ENCODE measurements around the gene TFDP2. TPM values are rescaled to one million over a fixed set of nuclear protein-coding genes. Genes with fewer than 3 reads are reported as not detected.

Gene TFDP2
- total RNA-seq, 1 experiment from 2014 or later: 43.2 TPM

GRCh38 chr3:142088522-142088921, 60.8 kb downstream of the TFDP2 start:
- CTCF ChIA-PET: interaction anchor here (0.6 to 0.9 kb wide), 3 partner anchors 8 to 233 kb away, joined by 3 to 5 read pairs (median 4); no protein-coding TSS in a partner anchor
- H3K4me3 Mint-ChIP-seq (ENCODE audit: unreplicated experiment): no peak overlapping the region
- no peak for TF ChIP-seq CTCF (IDR thresholded peaks at IDR 0.05; ENCODE audit: unreplicated experiment)
- BruUV-seq (replicated peaks): no TSS peak
- H3K9me3 Mint-ChIP-seq (ENCODE audit: unreplicated experiment): no peaks in the 10 kb centered on the region
- H3K36me3 Mint-ChIP-seq (ENCODE audit: insufficient read depth, unreplicated experiment): no peaks in the 10 kb centered on the region
- no peaks in the 10 kb centered on the region for H3K27me3 Mint-ChIP-seq (ENCODE audit: insufficient read depth, unreplicated experiment)
- H3K4me1 Mint-ChIP-seq (ENCODE audit: insufficient read depth, unreplicated experiment): peaks cover 6% of the 10 kb centered on the region
- intact Hi-C loops (cut with micrococcal nuclease): no loop called here
- POLR2A ChIA-PET: no interaction called here
- no peak overlapping the region for H3K27ac Mint-ChIP-seq (ENCODE audit: low read depth, unreplicated experiment)
- DNase-seq (ENCODE audit: unreplicated experiment): peak; percentile 63

GRCh38 chr3:142087676-142088075, 61.7 kb downstream of the TFDP2 start:
- Mint-ChIP-seq H3K36me3 (ENCODE audit: insufficient read depth, unreplicated experiment) (no peaks in the 10 kb centered on the region), H3K27ac (ENCODE audit: low read depth, unreplicated experiment) (no peak overlapping the region), H3K27me3 (ENCODE audit: insufficient read depth, unreplicated experiment) (no peaks in the 10 kb centered on the region), H3K4me1 (ENCODE audit: insufficient read depth, unreplicated experiment) (peaks cover 6% of the 10 kb centered on the region), H3K9me3 (ENCODE audit: unreplicated experiment) (no peaks in the 10 kb centered on the region), H3K4me3 (ENCODE audit: unreplicated experiment) (no peak overlapping the region)
- ChIA-PET CTCF (interaction anchor here (0.6 to 0.9 kb wide), 2 partner anchors 9 to 350 kb away, joined by 4 to 5 read pairs; partner anchors contain the start of gene RNF7), POLR2A (no interaction called here)
- intact Hi-C loops (cut with micrococcal nuclease): no loop called here
- no peak for TF ChIP-seq CTCF (IDR thresholded peaks at IDR 0.05; ENCODE audit: unreplicated experiment)
- DNase-seq (ENCODE audit: unreplicated experiment): peak; percentile 32
- BruUV-seq (replicated peaks): no TSS peak

GRCh38 chr3:142086581-142087090, 62.7 kb downstream of the TFDP2 start:
- DNase-seq (ENCODE audit: unreplicated experiment): no peak
- TF ChIP-seq CTCF (IDR thresholded peaks at IDR 0.05; ENCODE audit: unreplicated experiment): no peak
- POLR2A ChIA-PET: no interaction called here
- Mint-ChIP-seq H3K4me1 (ENCODE audit: insufficient read depth, unreplicated experiment) (peaks cover 6% of the 10 kb centered on the region), H3K36me3 (ENCODE audit: insufficient read depth, unreplicated experiment) (no peaks in the 10 kb centered on the region), H3K4me3 (ENCODE audit: unreplicated experiment) (no peak overlapping the region), H3K27me3 (ENCODE audit: insufficient read depth, unreplicated experiment) (no peaks in the 10 kb centered on the region), H3K27ac (ENCODE audit: low read depth, unreplicated experiment) (no peak overlapping the region), H3K9me3 (ENCODE audit: unreplicated experiment) (no peaks in the 10 kb centered on the region)
- no TSS peak for BruUV-seq (replicated peaks)
- intact Hi-C loops (cut with micrococcal nuclease): no loop called here
- CTCF ChIA-PET: no interaction called here

GRCh38 chr3:142081178-142081577, 68.2 kb downstream of the TFDP2 start:
- Mint-ChIP-seq H3K9me3 (ENCODE audit: unreplicated experiment) (peaks cover 10% of the 10 kb centered on the region), H3K4me1 (ENCODE audit: insufficient read depth, unreplicated experiment) (no peaks in the 10 kb centered on the region), H3K27me3 (ENCODE audit: insufficient read depth, unreplicated experiment) (no peaks in the 10 kb centered on the region), H3K36me3 (ENCODE audit: insufficient read depth, unreplicated experiment) (no peaks in the 10 kb centered on the region), H3K27ac (ENCODE audit: low read depth, unreplicated experiment) (no peak overlapping the region), H3K4me3 (ENCODE audit: unreplicated experiment) (no peak overlapping the region)
- POLR2A ChIA-PET: no interaction called here
- CTCF ChIA-PET: no interaction called here
- TF ChIP-seq CTCF (IDR thresholded peaks at IDR 0.05; ENCODE audit: unreplicated experiment): no peak
- intact Hi-C loops (cut with micrococcal nuclease): no loop called here
- DNase-seq (ENCODE audit: unreplicated experiment): no peak
- no TSS peak for BruUV-seq (replicated peaks)
